ENCODE results near the gene NRP1. TPM values are rescaled to one million over a fixed set of nuclear protein-coding genes. Genes with fewer than 3 reads are reported as not detected.

The NRP1 gene
- total RNA-seq, 4 donors from 2014 or later = 40.4 to 123 (median 58.3) TPM

GRCh38 chr10:33193057-33193700 lies 141.3 kb downstream of the NRP1 start:
- intact Hi-C loops (cut with DNase I) = loop anchor here (10.0 kb wide), 2 partner anchors 142 to 1452 kb away; partner anchors contain the start of gene NRP1
- peak; percentile 81 to 91 for DNase-seq
- peaks cover 0 to 17% of the 10 kb centered on the region in 2 donors for H3K4me1 ChIP-seq
- no peak overlapping the region for H3K4me3 ChIP-seq (replicated peaks in 1 of 3)
- 26 to 27% methylated on average over 12 of the region's 12 CpGs for WGBS, 2 donors
- H3K27me3 ChIP-seq = no peaks in the 10 kb centered on the region
- no peak overlapping the region for H3K27ac ChIP-seq
- no peak for TF ChIP-seq POLR2A (IDR thresholded peaks at IDR 0.05)
- TF ChIP-seq, protein P1, sequence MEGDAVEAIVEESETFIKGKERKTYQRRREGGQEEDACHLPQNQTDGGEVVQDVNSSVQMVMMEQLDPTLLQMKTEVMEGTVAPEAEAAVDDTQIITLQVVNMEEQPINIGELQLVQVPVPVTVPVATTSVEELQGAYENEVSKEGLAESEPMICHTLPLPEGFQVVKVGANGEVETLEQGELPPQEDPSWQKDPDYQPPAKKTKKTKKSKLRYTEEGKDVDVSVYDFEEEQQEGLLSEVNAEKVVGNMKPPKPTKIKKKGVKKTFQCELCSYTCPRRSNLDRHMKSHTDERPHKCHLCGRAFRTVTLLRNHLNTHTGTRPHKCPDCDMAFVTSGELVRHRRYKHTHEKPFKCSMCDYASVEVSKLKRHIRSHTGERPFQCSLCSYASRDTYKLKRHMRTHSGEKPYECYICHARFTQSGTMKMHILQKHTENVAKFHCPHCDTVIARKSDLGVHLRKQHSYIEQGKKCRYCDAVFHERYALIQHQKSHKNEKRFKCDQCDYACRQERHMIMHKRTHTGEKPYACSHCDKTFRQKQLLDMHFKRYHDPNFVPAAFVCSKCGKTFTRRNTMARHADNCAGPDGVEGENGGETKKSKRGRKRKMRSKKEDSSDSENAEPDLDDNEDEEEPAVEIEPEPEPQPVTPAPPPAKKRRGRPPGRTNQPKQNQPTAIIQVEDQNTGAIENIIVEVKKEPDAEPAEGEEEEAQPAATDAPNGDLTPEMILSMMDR (IDR thresholded peaks at IDR 0.05) = peak; percentile 35 to 85 (median 66)
- no peaks in the 10 kb centered on the region for H3K36me3 ChIP-seq
- no peaks in the 10 kb centered on the region for H3K9me3 ChIP-seq

- Histone ChIP-seq H3K27me3 (no peaks in the 10 kb centered on the region), H3K4me3 (replicated peaks in 1 of 3) (no peak overlapping the region), H3K4me1 (peaks cover 0 to 17% of the 10 kb centered on the region in 2 donors), H3K9me3 (no peaks in the 10 kb centered on the region), H3K36me3 (no peaks in the 10 kb centered on the region), H3K27ac (no peak overlapping the region)
- intact Hi-C loops (cut with DNase I) = loop anchor here (10.0 kb wide), 2 partner anchors 143 to 1453 kb away; partner anchors contain the start of gene NRP1
- 82 to 86% methylated on average over 5 of the region's 5 CpGs for WGBS, 2 donors
- no peak for DNase-seq
- TF ChIP-seq, protein P1 (IDR thresholded peaks at IDR 0.05) = no peak
- TF ChIP-seq POLR2A (IDR thresholded peaks at IDR 0.05) = no peak
These were observed 142.3 kb downstream of the NRP1 start for GRCh38 chr10:33192190-33192589.

DNA sequence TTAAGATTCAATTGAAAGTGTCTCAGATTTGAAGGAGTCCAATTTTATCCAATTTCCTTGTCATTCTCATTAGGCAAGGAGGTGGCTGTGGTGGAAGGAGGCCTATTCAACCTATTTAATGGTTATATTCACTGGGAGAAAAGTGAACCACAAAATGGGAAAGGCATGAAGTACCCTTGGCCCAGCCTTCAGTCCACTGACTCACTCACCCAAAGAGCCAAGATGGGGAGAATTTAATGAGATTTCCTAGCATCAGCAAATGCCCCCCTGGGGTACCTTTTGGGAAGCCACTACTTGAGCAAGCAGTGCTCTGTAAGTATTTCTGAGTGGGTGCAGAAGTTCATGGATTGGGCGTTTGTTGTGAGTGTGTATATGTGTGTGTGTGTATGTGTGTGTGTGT lies 144.1 kb downstream of the NRP1 start:
- H3K4me3 ChIP-seq (replicated peaks in 1 of 3) = no peak overlapping the region
- DNase-seq = no peak
- H3K27ac ChIP-seq = no peak overlapping the region
- peaks cover 0 to 10% of the 10 kb centered on the region in 2 donors for H3K4me1 ChIP-seq
- intact Hi-C loops (cut with DNase I) = loop anchor here (10.0 kb wide), 2 partner anchors 144 to 1454 kb away; partner anchors contain the start of gene NRP1
- peaks cover 0 to under 1% of the 10 kb centered on the region in 2 donors for H3K36me3 ChIP-seq
- 89 to 96% methylated on average over 1 of the region's 1 CpG for WGBS, 2 donors
- no peaks in the 10 kb centered on the region for H3K9me3 ChIP-seq
- no peak for TF ChIP-seq POLR2A (IDR thresholded peaks at IDR 0.05)
- TF ChIP-seq, protein P1 (IDR thresholded peaks at IDR 0.05) = no peak
- no peaks in the 10 kb centered on the region for H3K27me3 ChIP-seq

GRCh38 chr10:33189808-33190207 lies 144.7 kb downstream of the NRP1 start:
- no peak for TF ChIP-seq POLR2A (IDR thresholded peaks at IDR 0.05)
- TF ChIP-seq, protein P1 (IDR thresholded peaks at IDR 0.05) = no peak
- DNase-seq = no peak
- intact Hi-C loops (cut with DNase I) = loop anchor here (10.0 kb wide), 2 partner anchors 145 to 1455 kb away; partner anchors contain the start of gene NRP1
- Histone ChIP-seq H3K27me3 (no peaks in the 10 kb centered on the region), H3K9me3 (no peaks in the 10 kb centered on the region), H3K4me1 (peaks cover 0 to 10% of the 10 kb centered on the region in 2 donors), H3K4me3 (replicated peaks in 1 of 3) (no peak overlapping the region), H3K36me3 (peaks cover 0 to 2% of the 10 kb centered on the region in 2 donors), H3K27ac (no peak overlapping the region)
- WGBS, 2 donors = 55 to 57% methylated on average over 8 of the region's 8 CpGs

GRCh38 chr10:33189363-33189762 lies 145.1 kb downstream of the NRP1 start:
- 83 to 85% methylated on average over 6 of the region's 6 CpGs for WGBS, 2 donors
- no peak for TF ChIP-seq POLR2A (IDR thresholded peaks at IDR 0.05)
- TF ChIP-seq, protein P1 (IDR thresholded peaks at IDR 0.05) = no peak
- H3K36me3 ChIP-seq = peaks cover 0 to 2% of the 10 kb centered on the region in 2 donors
- H3K4me1 ChIP-seq = peaks cover 0 to 10% of the 10 kb centered on the region in 2 donors
- no peak overlapping the region for H3K27ac ChIP-seq
- intact Hi-C loops (cut with DNase I) = no loop called here
- H3K4me3 ChIP-seq (replicated peaks in 1 of 3) = no peak overlapping the region
- no peak for DNase-seq
- no peaks in the 10 kb centered on the region for H3K9me3 ChIP-seq
- no peaks in the 10 kb centered on the region for H3K27me3 ChIP-seq
